ENCODE data around the gene COPS8. TPM values are rescaled to one million over a fixed set of nuclear protein-coding genes. Genes with fewer than 3 reads are reported as not detected.

COPS8 gene
- total RNA-seq, 3 donors from 2014 or later (not counting 1 experiment from before 2014, with no cell fraction given) = 51.8 to 57.9 (median 53.9) TPM

DNA sequence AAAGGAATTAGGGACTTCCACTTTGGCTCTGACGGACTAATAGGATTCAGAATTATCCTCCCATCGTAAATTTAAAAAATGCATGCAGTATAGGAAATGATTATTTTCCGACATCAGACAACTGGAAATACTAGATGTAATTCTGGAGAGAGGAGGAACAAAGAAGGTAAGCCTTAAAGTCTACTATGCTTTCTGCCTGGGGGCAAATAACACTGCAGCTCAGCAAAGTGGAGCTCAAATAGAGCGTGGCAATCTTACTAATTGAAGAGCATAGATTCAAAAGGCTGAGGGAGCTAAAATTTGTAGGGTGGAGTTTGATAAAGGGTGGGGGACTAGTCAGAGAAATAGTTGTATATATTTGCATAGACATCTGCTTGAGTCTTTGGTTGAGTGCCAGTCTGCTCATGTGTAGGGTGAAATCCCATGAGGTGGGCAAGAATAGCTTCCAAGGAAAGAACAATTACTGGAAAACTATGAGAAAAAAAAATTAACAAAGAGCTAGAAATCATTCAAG, 23.8 kb downstream of the COPS8 start:
- Mint-ChIP-seq H3K36me3 (peaks cover 33% of the 10 kb centered on the region), H3K27me3 (ENCODE audit: low read depth in 2 of 2) (no peaks in the 10 kb centered on the region), H3K9me3 (peaks cover 2 to 4% of the 10 kb centered on the region in 2 donors), H3K27ac (no peak overlapping the region), H3K4me1 (no peaks in the 10 kb centered on the region), H3K4me3 (no peak overlapping the region)
- ATAC-seq = no peak
- Histone ChIP-seq H3K4me3 (ENCODE audit: low read length) (no peak overlapping the region), H3K9me3 (ENCODE audit: control insufficient read depth, insufficient read depth, low read length) (peaks cover 3% of the 10 kb centered on the region), H3K27ac (ENCODE audit: low read length) (no peak overlapping the region), H3K4me1 (ENCODE audit: control insufficient read depth, insufficient read depth, low read length) (no peaks in the 10 kb centered on the region), H3K36me3 (ENCODE audit: control insufficient read depth, insufficient read depth, low read length) (peaks cover 3% of the 10 kb centered on the region), H3K27me3 (ENCODE audit: control insufficient read depth, insufficient read depth, low read length) (no peaks in the 10 kb centered on the region)
- WGBS (ENCODE audit: insufficient coverage) = 97% methylated on average over 4 of the region's 4 CpGs
- TF ChIP-seq, protein P1, sequence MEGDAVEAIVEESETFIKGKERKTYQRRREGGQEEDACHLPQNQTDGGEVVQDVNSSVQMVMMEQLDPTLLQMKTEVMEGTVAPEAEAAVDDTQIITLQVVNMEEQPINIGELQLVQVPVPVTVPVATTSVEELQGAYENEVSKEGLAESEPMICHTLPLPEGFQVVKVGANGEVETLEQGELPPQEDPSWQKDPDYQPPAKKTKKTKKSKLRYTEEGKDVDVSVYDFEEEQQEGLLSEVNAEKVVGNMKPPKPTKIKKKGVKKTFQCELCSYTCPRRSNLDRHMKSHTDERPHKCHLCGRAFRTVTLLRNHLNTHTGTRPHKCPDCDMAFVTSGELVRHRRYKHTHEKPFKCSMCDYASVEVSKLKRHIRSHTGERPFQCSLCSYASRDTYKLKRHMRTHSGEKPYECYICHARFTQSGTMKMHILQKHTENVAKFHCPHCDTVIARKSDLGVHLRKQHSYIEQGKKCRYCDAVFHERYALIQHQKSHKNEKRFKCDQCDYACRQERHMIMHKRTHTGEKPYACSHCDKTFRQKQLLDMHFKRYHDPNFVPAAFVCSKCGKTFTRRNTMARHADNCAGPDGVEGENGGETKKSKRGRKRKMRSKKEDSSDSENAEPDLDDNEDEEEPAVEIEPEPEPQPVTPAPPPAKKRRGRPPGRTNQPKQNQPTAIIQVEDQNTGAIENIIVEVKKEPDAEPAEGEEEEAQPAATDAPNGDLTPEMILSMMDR (IDR thresholded peaks at IDR 0.05) = no peak
- DNase-seq = no peak
- intact Hi-C loops (cut with micrococcal nuclease) = no loop called here

DNA sequence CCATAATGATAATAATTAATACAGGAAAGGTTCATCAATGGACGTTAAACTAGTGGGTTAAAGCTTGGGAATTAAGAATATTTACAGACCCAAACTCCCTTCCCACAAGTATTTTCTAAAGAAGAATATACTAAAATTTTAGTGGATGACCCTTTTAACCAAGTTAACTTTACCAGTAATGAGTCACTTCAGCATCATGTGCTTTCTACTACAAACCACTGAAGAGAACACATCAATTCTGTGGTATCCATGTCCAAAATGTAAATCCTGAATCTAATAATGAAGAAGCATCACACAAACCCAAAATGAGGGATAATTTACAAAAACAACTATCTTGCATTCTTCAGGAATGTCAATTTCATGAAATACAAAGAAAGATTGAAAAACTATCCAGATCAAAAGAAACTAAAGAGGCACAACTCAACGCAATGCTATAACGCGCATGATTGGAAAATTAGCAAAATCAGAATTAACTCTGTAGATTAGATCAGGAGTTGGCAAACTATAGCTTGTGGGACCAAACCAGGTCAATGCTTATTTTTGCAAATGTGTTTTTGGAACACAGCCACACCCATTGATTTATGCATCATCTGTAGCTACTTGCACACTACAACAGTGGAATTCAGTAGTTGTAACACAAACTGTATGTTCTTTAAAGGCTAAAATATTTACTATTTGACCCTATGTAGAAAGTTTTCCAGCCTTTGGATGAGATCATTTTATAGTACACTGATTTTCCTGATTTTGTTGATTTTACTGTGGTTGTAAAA, 27.5 kb downstream of the COPS8 start:
- Histone ChIP-seq H3K27me3 (ENCODE audit: control insufficient read depth, insufficient read depth, low read length) (no peaks in the 10 kb centered on the region), H3K4me1 (ENCODE audit: control insufficient read depth, insufficient read depth, low read length) (no peaks in the 10 kb centered on the region), H3K36me3 (ENCODE audit: control insufficient read depth, insufficient read depth, low read length) (no peaks in the 10 kb centered on the region), H3K4me3 (ENCODE audit: low read length) (no peak overlapping the region), H3K9me3 (ENCODE audit: control insufficient read depth, insufficient read depth, low read length) (peaks cover 3% of the 10 kb centered on the region), H3K27ac (ENCODE audit: low read length) (no peak overlapping the region)
- TF ChIP-seq, protein P1 (IDR thresholded peaks at IDR 0.05) = no peak
- 100% methylated on average over 3 of the region's 4 CpGs for WGBS (ENCODE audit: insufficient coverage)
- ATAC-seq (no peak), DNase-seq (no peak)
- Mint-ChIP-seq H3K27ac (no peak overlapping the region), H3K36me3 (peaks cover 19% of the 10 kb centered on the region), H3K4me1 (no peaks in the 10 kb centered on the region), H3K4me3 (no peak overlapping the region), H3K9me3 (peaks cover 2 to 4% of the 10 kb centered on the region in 2 donors), H3K27me3 (ENCODE audit: low read depth in 2 of 2) (no peaks in the 10 kb centered on the region)
- intact Hi-C loops (cut with micrococcal nuclease) = no loop called here

DNA sequence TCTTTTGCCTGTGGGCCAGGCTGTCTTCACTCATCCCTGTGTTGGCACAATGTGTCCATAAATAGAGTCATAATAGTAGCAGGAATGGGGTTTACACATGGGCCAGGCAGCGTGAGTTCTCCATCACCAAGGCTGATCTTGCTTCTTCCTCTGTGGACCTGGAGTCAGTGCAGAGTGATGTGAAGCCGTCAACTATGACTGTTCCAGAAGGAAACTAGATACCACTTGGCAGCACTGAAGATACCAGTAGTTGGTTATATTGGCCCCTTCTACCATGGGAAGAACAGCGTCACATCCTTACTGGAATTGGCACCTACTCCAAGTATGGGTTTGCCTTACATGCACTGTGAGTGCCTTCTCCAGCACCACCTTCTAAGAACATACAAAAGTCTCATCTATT, 30.2 kb downstream of the COPS8 start:
- TF ChIP-seq, protein P1 (IDR thresholded peaks at IDR 0.05) = no peak
- Mint-ChIP-seq H3K9me3 (no peaks in the 10 kb centered on the region), H3K27ac (no peak overlapping the region), H3K36me3 (no peaks in the 10 kb centered on the region), H3K4me3 (no peak overlapping the region), H3K4me1 (no peaks in the 10 kb centered on the region), H3K27me3 (ENCODE audit: low read depth in 2 of 2) (no peaks in the 10 kb centered on the region)
- H3K27me3 ChIP-seq (ENCODE audit: control insufficient read depth, insufficient read depth, low read length) = no peaks in the 10 kb centered on the region
- H3K36me3 ChIP-seq (ENCODE audit: control insufficient read depth, insufficient read depth, low read length) = no peaks in the 10 kb centered on the region
- ATAC-seq (no peak), DNase-seq (no peak)
- WGBS (ENCODE audit: insufficient coverage) = 95% methylated on average over 3 of the region's 3 CpGs
- H3K9me3 ChIP-seq (ENCODE audit: control insufficient read depth, insufficient read depth, low read length) = no peaks in the 10 kb centered on the region
- H3K4me3 ChIP-seq (ENCODE audit: low read length) = no peak overlapping the region
- H3K4me1 ChIP-seq (ENCODE audit: control insufficient read depth, insufficient read depth, low read length) = no peaks in the 10 kb centered on the region
- no peak overlapping the region for H3K27ac ChIP-seq (ENCODE audit: low read length)
- intact Hi-C loops (cut with micrococcal nuclease) = no loop called here
